ENCODE measurements around the gene APOBEC3G. TPM values are rescaled to one million over a fixed set of nuclear protein-coding genes. Genes with fewer than 3 reads are reported as not detected.
"Not testable (repeated sequence)": the region's sequence is repeated elsewhere in the genome, so short reads cannot be mapped to it uniquely, and the experiment has no call there.

Gene APOBEC3G
- total RNA-seq, 1 experiment from 2014 or later = 1.2 TPM

DNA sequence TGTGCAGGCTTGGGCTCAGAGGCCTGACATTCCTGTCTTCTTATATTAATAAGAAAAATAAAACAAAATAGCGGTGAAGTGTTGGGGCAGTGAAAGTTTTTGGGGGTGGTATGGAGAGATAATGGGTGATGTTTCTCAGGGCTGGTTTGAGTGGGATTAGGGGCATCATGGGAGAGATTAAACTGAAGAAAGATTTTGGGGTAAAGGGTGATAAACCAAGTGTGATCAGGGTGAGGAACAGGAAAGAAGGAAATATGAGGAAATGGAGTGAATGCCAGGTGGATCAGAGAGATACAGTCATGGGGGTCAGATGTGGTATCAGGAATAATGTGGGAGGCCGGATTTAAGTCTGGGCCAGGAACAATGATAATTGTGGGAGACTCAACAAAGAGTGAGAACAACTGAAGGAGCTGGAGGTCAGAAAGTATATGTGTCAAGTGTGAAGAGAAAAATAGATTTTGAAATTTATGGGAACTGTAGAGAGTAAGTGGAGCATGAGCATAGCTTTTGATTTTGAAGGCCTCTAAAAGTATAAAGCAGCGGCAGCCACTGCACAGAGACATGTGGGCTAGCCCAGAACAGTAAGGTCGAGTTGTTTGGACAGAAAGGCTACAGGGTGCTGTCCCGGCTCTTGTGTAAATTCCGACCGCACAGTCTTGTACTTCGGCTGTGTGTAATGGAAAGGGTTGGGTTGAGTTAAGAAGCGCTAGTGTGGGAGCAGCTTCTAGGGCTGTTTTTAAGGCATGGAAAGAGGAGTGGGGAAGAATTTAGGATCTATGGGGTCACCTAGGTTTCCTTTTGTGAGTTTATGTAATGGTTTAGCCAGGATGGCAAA is 10.4 kb upstream of the APOBEC3G start:
- DNase-seq (ENCODE audit: extremely low read depth, low read depth) = not testable (repeated sequence)

DNA sequence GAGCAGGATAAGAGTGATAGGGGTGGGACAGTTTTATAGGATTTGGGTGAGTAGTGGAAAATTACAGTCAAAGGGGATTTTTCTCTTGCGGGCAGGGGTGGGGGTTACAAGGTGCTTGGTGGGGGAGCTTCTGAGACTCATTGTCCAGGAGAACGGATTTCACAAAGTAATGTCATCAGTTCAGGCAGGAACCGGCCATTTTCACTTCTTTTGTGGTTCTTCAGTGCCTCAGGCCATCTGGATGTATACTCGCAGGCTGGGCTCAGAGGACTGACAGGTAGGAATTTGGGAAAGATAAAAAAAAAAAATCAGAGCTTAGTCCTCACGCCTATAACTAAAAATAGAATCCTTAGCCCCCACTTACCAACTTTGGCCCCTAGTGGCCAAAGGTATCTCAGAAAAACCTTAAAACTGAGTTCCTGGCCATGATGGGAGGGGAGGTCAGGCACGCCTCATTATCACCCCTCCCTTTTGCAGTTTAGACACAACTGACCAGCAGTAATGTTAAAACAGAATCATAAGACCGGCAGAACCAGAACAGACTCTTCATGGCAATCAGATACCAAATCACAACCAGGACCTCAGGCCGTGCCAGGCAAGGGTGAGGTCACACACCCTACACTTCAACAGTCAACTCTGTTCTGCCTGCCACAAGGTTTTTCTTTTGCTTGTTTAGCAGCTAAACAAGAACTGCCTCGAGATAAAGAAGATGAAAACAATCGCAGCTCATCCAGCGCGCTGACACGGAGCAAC is 8.9 kb upstream of the APOBEC3G start:
- no peak for DNase-seq (ENCODE audit: extremely low read depth, low read depth)

DNA sequence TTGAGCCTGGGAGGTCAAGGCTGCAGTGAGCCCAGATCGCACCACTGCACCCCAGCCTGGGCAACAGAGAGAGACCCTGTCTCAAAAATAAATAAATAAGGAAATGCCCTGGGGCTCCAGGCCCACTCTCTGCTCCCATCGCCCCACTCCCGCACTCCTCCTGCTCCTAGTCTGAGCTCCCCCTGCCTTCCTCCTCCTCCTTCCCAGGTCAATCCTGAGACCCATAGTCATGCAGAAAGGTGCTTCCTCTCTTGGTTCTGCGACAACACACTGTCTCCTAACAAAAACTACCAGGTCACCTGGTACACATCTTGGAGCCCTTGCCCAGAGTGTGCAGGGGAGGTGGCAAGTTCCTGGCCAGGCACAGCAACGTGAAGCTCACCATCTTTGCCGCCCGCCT is 6.9 kb upstream of the APOBEC3G start:
- no peak for DNase-seq (ENCODE audit: extremely low read depth, low read depth)

DNA sequence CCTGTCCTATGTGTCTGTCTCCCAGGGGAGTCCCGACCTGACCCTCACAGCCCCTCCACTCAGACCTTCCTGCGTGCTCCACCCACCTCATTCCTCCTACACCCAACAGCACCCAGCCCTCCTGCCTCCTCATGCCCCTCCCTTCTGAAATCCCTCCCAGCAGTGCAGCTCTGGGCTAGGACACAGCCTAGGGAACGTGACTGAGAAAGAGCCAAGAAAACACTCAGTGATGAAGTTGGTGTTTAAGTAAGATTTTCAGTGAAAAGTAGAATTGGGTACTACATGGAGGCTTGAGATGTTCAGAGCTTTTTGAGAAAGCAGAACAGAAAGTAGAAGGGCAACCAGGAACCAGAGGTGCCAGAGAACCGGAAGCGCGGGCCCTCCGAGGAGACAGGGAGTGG is 4.5 kb upstream of the APOBEC3G start:
- not testable (repeated sequence) for DNase-seq (ENCODE audit: extremely low read depth, low read depth)

DNA sequence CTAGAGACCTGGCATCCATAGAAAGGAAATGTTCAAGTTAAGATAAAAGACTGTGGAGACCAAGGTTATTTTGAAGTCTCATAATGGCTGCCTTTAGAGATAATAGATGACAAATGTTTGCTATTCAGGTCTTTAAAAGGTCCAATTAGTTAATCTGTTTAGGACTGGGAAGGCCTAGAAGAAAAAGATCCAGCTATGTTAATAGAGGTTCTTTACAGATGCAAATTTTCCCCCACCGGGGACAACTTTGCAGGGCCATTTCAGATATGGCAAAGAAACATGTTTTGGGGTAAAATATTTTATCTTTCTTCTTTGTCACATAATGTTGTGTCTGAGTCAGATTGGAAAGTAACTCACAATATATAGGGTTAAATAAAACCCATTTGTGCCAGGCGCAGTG is 3.1 kb upstream of the APOBEC3G start:
- no peak for DNase-seq (ENCODE audit: extremely low read depth, low read depth)

DNA sequence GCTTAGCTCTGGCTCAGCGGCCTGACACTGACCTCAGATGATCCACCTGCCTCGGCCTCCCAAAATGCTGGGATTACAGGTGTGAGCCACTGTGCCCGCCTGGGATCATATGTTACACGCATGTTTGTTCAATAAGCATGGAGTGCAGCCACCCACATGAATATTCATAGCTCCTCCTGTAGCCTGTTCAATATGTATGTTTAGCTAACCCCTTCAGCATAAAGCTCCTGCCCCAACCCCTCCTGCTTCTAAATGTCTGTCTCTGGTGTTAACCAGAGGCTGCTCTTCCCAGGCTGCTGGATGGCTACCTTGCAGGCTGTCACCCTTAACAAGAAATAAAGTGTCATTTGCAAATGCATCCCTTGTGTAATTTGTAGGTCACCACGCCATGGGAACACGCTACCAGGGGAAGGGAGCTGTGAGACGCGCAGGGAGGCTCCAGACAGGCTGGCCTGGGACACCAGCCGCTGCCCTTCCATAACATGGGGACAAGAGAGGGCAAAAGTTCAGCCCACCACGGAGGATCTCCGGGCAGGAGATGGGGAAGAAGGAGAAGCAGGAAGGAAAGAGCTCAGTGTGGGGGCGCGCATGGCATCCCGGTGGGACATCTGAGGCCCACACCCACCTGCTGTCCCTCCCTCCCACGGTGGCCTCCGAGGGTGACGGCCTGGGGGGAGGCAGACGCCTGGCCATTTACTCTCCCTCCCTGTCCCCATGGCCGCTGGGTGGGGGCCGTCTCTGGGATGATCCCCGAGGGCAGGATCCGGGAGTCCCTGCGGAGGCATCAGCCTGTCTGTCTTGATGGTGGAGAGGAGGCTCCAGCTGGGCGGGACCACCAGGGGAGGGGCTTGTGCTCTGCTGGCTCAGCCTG is 685 bp upstream of the APOBEC3G start:
- not testable (repeated sequence) for DNase-seq (ENCODE audit: extremely low read depth, low read depth)

DNA sequence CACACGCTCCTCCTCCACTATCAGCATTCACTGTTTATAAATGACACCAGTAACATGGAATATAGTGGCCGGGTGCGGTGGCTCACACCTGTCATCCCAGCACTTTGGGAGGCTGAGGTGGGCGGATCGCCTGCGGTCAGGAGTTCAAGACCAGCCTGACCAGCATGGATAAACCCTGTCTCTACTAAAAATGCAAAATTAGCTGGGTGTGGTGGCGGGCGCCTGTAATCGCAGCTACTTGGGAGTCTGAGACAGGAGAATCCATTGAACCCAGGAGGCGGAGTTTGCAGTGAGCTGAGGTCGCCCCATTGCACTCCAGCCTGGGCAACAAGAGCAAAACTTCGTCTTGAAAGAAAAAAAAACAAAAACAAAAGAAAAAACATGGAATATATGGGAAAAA is 837 bp downstream of the APOBEC3G start:
- not testable (repeated sequence) for DNase-seq (ENCODE audit: extremely low read depth, low read depth)

DNA sequence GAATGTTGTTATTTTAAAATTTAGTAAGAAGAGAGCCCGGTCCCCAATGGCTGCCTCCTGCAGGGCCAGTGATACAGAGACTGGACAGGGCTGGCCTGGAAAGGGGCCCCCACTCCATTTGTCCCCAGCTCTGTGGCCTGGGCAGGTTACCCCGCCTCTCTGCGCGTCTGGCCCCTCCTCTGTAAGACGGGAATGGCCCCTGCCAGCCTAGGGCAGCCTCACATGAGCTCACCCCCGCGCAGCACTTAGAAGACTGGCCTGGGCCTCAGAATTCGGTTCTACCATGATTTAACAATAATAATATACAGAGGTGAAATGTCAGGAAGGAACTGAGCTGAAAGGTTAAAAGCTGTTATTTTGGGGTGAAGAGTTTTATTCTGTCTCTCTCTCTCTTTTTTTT is 1.3 kb downstream of the APOBEC3G start:
- no peak for DNase-seq (ENCODE audit: extremely low read depth, low read depth)

DNA sequence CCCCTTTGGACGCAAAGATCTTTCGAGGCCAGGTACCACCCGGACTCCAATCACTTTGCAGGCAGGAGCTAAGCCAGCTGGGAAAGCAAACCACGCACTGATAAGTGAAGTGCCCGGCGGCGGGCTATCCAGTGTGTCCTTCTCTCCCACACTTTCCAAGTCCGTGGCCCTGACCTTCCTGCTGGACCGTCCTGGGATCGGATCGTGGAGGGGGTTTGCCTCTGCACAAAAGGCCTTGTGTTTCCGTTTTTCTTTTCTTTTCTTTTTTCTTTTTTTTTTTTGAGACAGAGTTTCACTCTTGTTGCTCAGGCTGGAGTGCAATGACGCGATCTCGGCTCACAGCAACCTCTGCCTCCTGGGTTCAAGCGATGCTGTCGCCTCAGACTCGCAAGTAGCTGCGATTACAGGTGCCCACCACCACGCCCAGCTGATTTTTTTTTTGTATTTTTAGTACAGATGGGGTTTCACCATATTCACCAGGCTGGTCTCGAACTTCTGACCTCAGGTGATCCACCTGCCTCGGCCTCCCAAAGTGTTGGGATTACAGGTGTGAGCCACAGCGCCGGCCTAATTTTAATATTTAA is 2.1 kb downstream of the APOBEC3G start:
- not testable (repeated sequence) for DNase-seq (ENCODE audit: extremely low read depth, low read depth)

DNA sequence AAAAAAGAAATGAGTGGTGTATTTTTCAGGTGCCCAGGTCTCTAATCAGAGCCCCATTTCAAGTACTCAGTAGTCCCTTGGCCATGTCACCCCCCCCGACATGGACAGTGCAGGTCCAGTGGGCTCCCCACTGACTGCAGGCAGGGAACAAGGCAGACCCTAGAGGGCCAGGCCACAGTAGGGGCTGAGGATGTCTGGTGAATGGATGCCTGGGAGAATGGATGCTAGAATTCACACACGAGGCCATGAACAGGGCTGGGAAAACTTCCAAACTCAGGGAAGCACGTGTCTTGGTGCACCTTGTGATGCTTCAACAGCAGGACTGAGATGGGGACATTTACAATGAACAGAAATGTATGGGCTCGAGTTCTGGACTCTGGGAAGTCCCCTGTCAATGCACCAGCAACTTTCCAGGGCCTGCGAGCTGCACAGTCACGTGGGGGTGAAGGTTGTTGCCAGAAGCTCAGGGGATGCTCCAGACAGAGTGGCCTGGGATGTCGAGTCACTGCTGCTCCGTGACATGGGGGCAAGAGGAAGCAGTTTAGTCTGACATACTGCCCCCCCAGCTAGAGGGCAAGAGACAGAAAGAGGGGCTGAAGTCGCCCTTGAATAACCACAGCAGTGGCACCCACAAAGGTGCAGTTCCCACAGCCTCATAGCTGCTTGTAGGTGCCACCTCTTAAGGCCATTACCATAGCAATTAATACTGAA is 3.1 kb downstream of the APOBEC3G start:
- no peak for DNase-seq (ENCODE audit: extremely low read depth, low read depth)

DNA sequence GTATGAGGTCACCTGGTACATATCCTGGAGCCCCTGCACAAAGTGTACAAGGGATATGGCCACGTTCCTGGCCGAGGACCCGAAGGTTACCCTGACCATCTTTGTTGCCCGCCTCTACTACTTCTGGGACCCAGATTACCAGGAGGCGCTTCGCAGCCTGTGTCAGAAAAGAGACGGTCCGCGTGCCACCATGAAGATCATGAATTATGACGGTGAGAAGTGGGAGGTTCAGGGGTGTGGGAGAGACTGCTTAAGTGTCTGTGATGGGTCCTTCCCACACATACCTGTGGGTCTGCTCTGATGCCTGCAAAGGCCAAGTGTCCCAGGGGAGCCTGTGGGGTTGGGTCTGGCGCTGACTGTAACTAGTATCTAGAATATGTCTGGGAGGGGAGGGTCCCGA is 3.9 kb downstream of the APOBEC3G start:
- DNase-seq (ENCODE audit: extremely low read depth, low read depth) = no peak

DNA sequence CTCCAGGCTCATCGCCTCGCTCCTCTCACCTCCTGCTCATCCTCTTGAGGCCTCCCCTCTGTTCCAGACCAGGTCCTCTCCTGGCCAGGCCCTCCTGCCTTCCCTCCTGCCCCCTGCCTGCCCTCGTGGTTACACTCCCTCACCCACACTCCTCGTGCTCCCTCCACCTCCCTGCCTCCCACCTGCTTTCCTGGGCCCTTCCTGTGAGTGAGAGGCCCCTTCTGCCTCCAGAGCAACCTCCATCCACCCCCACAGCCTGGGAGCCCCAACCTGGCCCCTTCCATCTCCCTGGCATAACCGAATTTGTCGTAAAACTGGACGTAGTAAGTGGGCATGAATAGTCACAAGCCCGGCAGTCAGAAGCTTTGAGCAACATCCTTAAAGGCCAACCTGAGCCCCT is 4.5 kb downstream of the APOBEC3G start:
- no peak for DNase-seq (ENCODE audit: extremely low read depth, low read depth)

DNA sequence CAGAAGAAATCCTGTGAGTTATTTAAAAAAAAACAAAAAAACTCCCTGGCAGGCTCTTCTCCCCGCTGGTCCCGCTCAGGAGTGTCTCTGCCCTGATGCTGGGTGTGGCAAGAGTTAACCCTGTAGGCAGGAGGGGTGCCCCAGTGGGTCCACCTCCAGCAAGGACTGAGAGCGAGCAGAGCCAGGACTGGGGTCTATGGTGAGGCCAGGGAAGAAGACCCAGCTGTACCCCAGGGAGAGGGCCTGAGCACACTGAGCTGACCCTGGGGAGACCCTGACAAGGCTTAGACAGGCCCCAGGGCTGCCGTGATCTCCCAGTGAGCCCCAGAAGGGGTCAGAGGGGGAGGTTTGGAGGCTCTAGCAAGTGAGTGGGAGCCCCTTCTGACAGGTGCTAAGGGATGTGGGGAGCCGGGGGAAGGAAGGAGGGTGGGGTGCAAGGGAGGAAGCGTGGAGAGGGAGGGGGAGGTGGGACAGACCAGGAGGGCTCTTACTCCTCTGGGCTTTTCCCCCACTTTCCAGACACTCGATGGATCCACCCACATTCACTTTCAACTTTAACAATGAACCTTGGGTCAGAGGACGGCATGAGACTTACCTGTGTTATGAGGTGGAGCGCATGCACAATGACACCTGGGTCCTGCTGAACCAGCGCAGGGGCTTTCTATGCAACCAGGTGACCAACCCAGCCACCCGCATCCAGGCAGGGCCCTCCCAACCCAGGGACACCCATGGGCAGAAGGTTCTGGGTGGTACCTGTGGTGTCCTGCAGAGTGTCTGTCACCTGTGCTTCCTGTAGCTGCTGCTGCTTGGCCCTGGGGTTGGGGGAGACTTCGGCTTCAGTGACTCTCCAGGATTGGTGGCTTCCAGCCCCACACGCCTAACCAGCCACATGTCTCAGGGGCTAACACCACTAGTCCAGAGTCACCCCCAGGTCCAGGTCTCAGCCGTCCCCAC is 6.4 kb downstream of the APOBEC3G start:
- DNase-seq (ENCODE audit: extremely low read depth, low read depth) = no peak

DNA sequence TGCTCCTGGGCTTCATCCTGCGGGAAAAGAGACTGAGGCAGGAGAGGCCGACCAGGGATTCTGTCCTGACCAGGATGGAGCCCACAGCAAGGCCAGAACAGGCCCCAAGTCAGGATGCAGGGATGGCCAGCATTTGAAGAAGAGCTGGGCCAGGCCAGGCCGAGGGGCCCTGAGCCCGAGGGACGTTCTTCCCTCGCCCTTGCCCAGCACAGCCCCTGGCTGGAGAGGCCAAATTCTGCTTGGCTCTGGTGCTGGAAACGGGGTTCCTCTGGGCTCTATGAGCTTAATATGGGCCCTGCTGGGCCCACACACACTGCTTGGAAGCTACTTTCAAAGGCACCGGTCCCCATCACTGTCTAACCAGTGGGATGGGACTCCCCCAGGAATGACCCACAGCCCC is 7.6 kb downstream of the APOBEC3G start:
- DNase-seq (ENCODE audit: extremely low read depth, low read depth) = no peak

DNA sequence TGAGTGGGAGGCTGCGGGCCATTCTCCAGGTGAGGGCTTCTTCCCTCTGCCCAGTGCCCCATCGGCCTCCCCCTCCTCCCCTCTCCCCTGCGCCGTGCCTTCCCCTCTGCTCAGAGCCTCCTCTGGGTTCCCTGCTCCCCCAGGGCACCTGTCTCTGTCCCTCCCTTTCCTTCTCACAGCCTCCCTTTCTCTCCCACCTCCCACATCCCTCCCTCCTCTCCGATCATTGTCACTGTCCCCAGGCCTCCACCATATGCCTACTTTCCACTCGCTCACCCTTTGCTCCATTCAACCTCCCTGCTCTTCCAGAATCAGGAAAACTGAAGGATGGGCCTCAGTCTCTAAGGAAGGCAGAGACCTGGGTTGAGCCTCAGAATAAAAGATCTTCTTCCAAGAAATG is 10.0 kb downstream of the APOBEC3G start:
- no peak for DNase-seq (ENCODE audit: extremely low read depth, low read depth)

DNA sequence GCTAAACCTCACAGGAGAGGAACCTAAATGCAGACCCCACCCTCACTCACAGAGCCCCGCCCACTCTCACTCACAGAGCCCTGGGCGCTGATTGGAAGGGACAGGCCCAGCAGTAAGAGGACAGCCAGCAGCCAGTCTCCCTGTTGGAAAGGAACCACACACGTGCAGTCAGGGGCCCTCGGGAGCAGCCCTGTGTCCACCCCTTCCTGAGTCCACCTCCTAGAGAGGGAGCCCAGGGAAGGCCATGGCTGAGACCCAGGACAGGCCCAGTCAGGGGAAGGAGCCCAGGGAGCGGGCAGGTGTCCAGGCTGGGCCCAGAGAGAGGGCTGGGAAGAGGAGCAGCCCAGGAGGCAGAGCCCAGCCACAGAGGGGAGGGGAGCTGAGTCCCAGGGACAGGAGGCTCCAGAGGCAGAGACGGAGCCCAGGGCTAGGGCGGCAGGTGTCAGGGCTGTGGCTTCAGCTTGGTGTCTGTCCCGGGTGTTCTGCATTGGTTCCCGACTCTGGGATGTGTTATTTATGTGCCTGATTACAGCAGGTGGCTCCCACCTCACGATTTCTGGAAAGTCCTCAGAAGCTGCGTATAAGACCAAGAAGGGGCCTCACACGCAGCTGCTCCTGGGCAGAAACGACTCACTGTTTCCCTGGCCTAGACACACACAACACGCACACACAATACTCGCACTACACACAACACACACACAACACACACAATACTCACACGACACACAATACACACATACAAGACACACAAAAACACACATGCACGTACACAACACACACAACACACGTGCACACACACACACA is 11.0 kb downstream of the APOBEC3G start:
- DNase-seq (ENCODE audit: extremely low read depth, low read depth) = no peak

DNA sequence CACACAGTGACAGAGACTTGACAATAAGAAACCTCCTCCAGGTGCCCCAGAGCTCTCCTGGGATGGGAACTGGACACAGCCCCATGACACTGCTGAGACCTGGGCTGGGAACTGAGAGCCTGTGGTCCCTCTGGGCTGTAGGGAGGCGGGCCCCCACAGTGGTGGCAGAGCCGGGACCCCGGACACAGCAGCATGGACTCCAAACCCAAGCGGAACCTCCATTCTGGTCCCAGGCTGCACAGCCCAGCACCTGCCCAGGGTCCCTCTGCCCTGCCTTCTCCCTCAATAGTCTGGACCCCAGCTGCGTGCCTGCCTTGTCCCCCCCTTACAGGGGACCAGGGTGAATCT is 11.6 kb downstream of the APOBEC3G start:
- DNase-seq (ENCODE audit: extremely low read depth, low read depth) = no peak

DNA sequence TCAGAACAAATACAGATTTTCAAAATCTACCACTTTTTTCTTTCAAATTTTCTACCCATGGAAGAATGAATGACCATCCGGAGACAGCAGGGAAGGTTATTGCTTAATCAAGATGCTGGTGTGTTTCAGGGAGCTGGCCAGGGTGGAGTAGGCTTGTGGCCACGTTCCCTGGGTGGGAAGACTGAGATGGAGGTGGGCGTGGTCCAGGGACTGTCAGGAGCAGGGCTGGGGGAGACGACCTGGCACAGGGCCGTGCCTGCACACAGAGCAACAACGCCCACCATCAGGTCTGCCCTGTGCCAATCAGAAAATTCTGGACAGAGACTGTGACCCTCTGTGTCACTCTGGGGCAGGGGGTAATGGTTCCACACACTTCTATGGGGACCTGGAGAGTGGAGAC is 12.9 kb downstream of the APOBEC3G start:
- DNase-seq (ENCODE audit: extremely low read depth, low read depth) = no peak
